Liver (tissue), 2 donors: ENCODE data around the gene MFAP2.

Experiments used
- TF ChIP-seq, protein P1 (sequence below): IDR thresholded peaks from 2 replicates; pipeline ENCODE4 v1.6.1; 2016; ENCODE audit warnings: antibody characterized with exemption, mild to moderate bottlenecking
- TF ChIP-seq, protein P2 (sequence below): fragments of 150-350 bp; IDR thresholded peaks from 2 replicates; pipeline ENCODE4 v1.5.1; 2017; ENCODE audit warnings: improper control_type of control experiment, low read depth, low read length; ENCODE audit not compliant: missing input control
- donor health status: healthy.

DNA sequence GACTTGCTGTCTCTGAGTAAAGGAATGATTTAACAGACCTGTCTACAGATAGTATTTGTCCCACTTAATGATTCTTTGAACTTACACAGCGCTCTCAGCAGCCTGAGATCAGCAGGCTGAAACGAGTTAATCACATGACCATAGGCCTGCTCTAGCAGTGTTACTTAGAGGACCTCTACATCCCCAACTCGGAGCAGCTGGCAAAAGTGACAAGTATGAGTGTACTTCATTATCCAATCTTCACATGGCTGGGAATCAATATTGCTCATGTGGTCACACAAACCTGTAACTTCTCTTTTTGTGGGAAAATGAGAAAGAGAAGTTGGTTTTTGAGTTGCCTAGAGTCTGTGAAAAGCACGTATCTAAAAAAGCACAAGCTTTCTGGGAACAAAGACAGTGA is 42.7 kb upstream of the MFAP2 start:
- TF ChIP-seq, protein P1, sequence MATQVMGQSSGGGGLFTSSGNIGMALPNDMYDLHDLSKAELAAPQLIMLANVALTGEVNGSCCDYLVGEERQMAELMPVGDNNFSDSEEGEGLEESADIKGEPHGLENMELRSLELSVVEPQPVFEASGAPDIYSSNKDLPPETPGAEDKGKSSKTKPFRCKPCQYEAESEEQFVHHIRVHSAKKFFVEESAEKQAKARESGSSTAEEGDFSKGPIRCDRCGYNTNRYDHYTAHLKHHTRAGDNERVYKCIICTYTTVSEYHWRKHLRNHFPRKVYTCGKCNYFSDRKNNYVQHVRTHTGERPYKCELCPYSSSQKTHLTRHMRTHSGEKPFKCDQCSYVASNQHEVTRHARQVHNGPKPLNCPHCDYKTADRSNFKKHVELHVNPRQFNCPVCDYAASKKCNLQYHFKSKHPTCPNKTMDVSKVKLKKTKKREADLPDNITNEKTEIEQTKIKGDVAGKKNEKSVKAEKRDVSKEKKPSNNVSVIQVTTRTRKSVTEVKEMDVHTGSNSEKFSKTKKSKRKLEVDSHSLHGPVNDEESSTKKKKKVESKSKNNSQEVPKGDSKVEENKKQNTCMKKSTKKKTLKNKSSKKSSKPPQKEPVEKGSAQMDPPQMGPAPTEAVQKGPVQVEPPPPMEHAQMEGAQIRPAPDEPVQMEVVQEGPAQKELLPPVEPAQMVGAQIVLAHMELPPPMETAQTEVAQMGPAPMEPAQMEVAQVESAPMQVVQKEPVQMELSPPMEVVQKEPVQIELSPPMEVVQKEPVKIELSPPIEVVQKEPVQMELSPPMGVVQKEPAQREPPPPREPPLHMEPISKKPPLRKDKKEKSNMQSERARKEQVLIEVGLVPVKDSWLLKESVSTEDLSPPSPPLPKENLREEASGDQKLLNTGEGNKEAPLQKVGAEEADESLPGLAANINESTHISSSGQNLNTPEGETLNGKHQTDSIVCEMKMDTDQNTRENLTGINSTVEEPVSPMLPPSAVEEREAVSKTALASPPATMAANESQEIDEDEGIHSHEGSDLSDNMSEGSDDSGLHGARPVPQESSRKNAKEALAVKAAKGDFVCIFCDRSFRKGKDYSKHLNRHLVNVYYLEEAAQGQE = no peak
- TF ChIP-seq, protein P2, sequence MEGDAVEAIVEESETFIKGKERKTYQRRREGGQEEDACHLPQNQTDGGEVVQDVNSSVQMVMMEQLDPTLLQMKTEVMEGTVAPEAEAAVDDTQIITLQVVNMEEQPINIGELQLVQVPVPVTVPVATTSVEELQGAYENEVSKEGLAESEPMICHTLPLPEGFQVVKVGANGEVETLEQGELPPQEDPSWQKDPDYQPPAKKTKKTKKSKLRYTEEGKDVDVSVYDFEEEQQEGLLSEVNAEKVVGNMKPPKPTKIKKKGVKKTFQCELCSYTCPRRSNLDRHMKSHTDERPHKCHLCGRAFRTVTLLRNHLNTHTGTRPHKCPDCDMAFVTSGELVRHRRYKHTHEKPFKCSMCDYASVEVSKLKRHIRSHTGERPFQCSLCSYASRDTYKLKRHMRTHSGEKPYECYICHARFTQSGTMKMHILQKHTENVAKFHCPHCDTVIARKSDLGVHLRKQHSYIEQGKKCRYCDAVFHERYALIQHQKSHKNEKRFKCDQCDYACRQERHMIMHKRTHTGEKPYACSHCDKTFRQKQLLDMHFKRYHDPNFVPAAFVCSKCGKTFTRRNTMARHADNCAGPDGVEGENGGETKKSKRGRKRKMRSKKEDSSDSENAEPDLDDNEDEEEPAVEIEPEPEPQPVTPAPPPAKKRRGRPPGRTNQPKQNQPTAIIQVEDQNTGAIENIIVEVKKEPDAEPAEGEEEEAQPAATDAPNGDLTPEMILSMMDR = no peak
